ENCODE measurements around the gene FOXO3.
"Not testable (repeated sequence)": the region's sequence is repeated elsewhere in the genome, so short reads cannot be mapped to it uniquely, and the experiment has no call there.

FOXO3 gene

DNA sequence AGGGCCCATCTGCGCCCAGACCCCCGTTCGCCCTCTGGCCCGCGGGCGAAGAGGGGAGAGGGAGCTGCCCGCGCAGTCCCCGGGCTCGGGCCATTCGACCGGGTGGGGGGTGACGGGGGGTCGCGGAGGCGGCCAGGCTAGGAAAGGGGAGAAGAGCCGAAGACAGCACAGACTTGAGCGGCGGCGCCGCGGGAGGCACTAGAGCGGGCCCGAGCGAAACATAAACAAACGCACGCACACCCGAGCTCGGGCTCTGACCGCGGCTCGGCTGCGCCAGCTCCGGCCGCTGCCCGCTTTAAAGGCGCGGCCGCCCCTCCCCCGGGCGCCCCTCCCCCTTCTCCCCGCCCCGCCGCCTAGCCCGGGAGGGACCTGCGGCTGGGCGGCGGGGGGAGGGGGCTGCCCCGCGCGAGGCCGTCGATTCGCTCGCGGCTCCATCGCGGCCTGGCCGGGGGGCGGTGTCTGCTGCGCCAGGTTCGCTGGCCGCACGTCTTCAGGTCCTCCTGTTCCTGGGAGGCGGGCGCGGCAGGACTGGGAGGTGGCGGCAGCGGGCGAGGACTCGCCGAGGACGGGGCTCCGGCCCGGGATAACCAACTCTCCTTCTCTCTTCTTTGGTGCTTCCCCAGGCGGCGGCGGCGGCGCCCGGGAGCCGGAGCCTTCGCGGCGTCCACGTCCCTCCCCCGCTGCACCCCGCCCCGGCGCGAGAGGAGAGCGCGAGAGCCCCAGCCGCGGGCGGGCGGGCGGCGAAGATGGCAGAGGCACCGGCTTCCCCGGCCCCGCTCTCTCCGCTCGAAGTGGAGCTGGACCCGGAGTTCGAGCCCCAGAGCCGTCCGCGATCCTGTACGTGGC, at the start of gene FOXO3:
Gene FOXO3, plus strand, starts transcription at position 455 of the 846 bp plus-strand sequence. Its CDS starts 292 bp downstream, at position 747.
- peak; percentile 61 for DNase-seq (ENCODE audit: low spot score)

DNA sequence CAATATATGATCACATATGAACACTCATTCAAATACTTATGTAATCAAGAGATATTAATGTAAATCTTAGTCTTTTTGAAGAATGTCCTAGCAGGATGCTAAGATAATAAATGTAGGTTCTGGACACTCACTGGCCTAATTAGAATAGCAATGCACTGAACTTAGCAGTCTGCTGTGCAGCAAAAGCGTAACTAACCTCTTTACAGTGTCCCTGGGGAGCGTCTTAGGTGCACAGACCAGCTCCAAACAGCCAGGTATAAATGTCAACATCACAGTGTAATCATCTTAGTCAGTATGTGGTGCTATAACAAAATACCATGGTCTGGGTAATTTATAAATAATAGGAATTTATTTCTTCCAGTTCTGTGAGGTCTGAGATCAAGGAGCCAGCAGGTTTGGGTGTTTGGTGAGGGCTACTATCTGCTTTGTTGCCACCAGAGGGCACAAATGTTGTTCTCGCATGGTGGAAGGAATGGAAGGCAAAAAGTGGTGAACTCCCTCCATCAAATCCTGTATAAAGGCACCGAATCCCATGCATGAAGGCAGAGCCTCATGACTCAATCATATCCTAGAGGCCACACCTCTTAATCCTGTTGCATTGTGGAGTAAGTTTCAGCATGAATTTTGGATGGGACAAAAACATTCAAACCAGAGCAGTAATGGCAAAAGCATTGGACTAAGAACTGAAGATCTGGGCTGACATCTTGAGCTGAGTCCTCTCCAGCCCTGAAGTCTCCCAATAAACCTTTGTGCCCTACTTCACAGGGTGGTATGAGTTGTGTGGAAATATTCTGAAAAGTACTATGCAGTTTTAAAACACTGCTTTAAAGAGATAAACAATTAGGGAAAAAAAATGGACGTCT, 41.8 kb upstream of the FOXO3 start:
- no peak for DNase-seq (ENCODE audit: low spot score)

DNA sequence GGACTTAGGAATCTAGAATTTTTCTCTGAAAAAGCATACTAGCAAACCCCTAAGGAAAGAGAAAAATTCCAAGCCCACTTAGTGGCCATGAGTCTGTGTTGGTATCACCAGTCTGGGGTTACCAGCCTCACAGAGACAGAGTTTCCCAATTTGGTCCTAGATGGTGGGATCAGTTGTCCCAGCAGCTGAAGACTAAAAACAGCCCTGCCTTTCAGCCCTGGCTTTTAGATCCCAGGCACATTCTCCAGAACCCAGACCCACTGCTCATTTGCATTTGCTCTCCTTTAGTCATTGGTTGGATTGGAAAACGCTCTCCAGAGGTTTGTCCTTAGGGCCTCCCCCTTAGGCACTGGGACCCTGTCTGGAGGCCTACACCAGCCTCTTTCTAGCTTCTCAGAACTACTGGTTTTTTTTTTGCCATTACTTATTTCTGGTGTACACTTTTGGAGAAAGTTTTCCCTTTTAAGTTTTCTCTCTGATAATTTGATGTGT, 39.1 kb upstream of the FOXO3 start:
- DNase-seq (ENCODE audit: low spot score), result no peak

DNA sequence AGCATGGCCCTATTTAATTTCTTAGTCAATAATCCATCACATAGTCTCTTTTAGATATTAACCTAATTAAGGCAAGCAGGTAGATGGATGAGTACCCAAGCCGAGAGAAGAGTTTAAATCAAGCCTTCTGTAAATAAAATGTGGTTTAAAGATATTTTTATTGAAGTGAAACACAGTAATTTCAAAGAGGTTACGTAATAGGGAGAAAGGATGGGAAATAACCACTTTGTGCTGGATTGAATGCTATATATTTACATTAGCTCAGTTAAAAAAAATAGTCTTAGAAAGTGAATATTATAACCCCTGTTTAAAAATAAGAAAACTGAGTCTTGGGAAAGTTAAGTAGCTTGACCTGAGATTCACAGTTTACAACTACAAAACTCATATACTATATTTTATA, 37.0 kb upstream of the FOXO3 start:
- no peak for DNase-seq (ENCODE audit: low spot score)

DNA sequence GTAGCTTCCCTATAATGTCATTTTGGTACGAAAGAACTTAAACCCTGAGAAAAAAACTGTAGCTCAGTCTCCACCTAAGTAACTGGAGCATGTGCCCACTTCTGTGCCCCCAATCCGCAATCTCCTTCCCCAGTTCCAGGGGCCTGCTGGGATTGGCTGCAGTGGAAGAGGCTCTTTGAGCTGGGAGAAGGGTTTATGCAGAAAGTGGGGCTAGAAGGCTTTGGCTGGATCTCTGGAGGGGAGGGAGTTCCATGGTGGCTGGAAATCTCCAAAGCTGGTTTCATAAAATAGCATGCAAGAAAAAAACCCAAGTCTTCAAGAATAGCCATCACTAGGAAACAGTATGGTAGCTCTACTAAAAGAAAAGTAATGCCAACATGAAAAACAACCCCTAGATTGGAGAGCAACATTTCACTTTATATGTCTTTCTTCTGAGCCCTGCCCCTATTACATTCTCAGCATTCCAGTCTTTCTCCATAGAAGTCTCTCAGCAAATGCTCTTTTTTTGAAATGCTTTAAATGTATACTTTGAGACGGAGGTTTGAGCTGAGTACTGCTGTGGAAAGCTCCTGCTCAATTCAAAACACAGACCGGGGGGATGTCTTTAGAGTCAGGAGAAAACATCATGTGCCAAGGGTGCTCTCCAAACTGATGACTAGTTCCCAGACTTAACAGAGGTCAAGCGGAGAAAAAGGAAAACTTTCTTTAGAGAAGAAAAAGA, 36.0 kb upstream of the FOXO3 start:
- no peak for DNase-seq (ENCODE audit: low spot score)

DNA sequence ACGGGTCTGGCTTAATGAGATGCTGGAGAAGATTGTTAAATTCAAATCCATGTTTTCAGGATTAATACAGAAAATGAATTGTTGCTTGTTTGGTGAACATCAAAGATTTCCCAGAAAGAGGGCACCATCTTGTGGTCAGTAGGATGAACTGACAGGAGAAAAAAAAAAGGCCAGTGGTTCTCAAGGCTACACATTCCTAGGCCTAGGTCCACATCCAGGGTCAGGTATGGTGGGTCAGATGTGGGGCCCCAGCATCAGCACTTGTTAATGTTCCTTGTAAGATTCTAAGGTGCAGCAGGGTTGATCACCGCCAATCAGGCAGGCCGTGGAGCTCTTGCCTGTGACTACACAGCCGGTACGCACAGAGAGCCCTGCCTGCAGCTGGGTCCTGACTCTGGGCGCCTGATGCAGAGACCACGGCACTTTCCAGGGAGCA, 34.0 kb upstream of the FOXO3 start:
- no peak for DNase-seq (ENCODE audit: low spot score)

DNA sequence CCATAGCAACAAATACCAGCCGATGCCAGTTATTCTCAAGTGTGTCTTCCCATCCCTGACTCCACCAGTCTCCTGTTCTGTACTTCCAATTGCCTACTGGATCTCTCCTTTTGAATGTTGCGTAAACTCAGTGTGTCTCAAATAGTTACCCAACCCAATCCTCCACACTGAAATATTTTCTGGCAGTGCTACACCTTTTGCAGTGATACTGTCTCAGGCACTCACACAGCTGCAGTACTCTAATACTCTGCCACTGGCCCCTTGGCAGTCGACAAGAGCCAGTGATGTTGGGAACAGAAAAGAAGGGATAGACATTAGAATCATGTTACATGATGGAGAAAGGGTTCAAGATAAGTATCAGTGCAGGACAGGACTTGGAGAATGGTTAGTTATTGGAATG, 31.8 kb upstream of the FOXO3 start:
- no peak for DNase-seq (ENCODE audit: low spot score)

DNA sequence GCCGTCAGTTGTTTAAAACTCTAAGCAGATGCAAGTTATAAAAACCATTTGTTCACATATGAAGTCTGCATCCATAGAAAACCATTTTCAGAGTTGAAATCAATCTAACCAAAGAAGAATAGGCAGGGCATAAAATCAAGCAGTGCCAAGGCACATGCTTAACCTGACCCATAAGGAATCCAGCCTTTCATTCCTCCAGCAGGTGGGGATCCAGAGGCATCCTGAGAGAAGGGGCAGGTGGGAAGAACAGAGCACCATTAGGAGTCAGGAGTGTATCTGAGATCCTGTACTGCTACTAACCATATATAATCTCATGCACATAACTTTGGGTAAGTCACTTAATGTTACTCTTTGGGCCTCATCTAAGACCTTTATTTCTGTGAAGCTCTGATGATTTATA, 29.4 kb upstream of the FOXO3 start:
- DNase-seq (ENCODE audit: low spot score), result no peak

DNA sequence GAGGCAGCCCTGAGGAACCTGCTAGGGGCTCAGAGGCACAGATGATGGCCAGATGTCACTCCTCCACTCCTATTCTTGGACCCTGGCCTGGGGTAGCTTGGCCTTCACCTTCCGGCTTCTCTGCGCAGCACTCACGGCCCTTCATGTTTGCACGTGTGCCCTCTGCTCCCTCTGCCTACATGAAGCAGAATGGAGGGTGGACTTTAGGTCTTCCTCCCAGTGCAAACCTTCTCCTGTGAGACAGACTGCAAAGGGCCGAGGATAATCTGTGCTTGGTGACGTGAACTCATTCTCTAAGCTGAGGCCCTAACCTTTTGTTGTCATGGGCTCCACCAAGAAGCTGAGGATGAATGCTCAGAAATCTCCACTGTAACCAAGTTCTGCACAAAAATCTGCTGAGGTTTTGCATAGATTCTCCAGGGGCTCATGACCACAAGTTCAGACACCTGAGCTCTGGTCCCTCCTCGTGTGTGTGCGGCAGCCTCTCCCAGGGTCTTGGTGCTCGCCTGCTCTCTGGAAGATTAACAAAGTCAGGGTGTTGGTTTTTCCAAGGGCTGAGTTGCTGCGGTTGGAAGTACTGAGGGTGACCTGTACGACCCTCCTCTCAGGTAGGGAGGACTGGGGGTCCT, 25.5 kb upstream of the FOXO3 start:
- DNase-seq (ENCODE audit: low spot score), result no peak

DNA sequence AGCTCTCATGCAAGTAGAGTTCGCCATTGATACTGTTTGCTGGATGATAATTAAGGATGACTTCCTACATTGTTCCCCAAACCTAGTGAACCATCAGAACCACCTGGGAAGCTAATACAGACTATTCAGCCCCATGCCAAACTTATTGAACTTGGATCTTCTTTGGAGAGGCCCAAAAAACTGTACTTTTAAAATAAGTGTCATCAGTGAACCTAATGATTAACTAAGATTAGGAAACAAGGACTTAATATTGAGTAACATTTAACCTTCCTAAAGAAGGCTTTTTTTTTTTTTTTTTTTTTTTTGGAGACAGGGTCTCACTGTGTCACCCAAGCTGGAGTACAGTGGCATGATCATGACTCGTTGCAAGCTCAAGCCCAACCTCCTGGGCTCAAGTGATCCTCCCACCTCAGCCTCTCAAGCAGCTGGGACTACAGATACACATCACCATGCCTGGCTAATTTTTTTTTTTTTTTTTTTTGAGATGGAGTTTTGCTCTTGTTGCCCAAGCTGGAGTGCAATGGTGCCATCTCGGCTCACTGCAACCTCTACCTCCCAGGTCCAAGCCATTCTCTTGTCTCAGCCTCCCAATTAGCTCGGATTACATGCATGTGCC, 24.7 kb upstream of the FOXO3 start:
- DNase-seq (ENCODE audit: low spot score), result not testable (repeated sequence)

DNA sequence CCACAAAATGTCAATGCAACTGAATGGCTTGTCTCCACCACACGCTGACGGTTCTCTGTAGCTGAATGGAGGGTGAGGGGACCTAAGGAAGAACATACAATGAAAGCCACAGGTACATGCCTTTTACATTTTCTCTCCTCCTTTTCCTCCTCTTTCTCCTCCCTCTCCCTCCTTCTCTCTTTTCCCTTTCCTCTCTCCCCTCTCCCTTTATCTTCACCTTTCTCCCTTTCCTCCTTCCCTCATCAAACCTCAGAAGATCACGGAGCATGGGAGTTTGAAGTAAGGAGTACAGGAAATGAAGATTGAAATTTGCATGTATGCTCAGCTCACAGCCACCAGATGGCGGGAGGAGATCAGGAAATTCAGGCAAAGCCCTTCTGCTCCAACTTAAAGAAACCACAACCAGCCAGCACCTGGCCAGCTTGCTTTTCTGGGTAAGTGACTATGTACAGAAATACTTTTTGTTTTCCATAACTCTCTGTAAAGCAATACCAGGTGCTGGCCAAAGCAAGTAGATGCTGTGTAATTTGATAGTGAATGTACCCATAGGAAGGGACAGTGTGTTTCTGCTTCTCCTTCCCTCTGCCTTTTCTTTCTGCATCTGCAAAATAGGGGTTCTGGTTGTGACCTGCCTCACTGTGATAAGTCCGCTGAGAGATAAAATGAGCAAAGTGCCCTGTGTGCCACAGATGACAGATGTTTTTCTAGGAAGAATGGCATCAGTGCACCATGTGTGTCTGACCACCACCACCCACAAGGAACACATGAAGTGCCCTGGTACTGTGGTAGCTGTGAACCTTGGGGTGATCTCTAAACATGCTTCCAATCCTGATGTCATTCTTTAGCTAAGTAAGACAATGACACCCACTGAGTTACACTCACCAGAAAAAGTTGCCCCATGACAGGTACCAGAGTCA, 18.6 kb upstream of the FOXO3 start:
- DNase-seq (ENCODE audit: low spot score), result peak; percentile 74

DNA sequence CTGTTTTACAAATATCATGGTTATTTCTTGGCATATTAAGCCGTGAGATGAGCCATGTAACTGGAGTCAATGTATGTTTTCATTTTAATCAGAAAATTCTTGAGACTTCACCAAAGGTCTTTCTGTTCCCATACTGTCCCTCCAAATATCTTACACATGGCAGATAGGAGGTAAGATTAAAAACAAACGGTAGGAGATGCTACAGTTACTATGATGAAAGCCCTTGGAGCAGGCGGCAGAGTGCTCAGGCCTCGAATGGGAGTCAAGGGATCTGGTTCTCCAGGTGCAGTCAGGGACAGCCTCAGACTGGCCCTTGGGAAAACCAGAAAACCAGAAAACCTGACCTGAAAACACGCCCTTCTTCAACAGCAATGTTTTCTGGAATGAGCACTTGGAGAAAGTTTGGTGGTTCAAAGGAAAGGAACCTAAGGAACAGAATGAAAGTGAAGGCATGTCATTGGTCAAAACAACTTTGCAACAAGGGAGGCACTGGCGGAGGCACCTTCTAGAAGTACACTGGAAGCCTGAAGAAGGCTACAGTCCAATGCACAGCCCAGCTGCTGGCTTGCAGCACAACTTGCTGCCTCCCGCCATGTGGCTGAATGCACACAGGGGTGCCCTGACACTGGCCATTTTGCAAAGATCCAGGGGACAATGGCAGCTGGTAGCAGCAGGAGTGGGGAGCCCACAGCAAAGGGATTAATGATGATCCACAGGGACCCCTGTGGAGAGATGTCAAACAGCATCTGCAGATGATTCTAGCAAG, 17.4 kb upstream of the FOXO3 start:
- DNase-seq (ENCODE audit: low spot score), result no peak

DNA sequence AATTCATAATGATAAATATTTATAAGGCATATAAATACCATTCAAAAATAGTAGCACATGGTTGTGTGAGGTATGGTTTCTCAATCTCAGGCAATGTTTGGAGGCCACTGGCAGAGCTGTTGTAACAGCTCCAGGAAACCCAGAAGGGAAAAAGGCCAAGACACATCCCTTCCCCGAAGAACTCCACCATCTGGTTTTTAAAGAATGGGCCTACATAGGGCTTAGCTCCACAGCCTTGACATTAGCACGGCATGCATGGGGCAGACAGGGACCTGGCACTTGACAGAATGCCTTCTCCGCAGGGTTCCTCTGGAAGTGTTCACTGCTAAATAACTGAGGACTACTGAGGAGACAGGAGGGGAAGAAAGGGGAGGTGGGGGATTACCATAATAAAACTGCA, 16.1 kb upstream of the FOXO3 start:
- no peak for DNase-seq (ENCODE audit: low spot score)

DNA sequence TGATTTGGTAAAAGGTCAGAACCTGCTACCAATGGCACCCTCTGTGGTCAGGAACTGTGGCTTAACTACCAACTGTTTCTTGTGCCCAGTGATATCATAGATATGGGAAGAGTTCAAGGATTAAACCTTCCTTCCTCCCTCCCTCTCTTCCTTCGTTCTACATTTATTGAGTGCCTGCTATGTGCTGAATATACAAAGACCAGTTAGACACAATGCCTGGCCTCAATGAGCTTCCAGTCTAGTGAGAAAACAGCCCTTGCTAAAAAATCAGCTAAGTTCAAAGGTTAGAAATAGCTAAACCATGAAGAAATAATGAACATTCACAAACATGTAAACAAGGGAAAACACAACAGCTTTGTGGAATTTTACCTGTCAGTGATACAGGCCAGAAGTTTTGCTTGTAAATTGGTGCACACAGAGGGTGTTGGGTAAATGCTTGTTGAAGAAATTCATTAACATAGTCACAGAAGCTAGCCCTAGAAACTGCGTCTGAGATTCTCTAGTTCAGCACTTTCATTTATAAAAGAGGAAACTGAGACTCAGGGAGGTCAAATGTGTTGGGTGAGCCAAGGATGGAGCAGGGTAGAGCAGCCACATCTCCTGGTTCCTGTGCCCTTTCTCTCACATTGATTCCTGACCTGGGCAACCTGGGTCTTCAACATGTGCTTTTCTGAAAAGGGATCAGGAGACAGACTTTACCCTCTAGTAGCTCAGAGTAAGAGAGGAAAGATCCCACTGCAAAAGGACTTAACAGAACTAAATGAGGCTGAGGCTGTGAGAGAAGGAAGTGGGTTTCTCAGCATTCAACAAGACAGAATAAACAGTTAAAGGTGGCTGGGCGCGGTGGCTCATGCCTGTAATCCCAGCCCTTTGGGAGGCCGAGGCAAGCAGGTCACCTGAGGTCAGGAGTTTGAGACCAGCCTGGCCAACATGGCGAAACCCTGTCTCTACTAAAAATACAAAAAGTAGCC, 14.4 kb upstream of the FOXO3 start:
- DNase-seq (ENCODE audit: low spot score), result no peak

DNA sequence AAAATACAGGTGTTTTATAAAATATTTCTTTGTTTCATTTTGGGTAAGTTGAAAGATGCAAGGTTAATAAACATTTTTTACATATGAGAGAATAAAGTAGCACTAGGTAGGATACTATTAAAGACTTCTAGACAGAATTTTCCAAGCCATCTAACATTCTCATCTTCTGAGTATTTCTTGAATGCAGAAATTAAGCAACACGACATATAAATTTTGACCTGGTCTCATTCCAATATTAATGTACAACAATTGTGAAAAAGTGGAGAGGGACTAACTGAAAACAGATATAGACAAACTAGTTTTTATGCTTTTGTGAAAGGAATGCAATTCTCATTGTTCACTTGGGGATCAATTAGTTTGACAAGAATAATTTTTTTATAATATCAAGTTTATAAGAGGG, 11.5 kb upstream of the FOXO3 start:
- DNase-seq (ENCODE audit: low spot score), result no peak

DNA sequence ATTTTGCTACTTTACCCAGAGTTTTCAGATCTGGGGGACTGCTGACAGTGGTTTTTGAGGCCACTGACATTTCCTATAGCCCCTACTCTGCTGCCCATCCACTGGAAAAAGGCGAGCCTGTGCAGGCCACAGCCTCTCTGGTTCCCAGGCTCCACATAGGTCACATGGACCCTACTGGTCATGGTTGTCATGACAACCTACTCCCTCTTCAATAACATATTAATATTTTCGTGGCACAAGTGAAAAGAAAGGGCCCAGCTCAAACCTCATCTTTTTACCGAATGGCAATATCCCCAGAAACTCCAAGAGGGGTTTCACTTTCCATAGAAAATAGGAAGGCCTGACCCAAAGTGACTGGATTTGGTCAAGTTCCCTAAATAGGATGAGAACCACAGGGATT, 11.0 kb upstream of the FOXO3 start:
- DNase-seq (ENCODE audit: low spot score), result no peak

DNA sequence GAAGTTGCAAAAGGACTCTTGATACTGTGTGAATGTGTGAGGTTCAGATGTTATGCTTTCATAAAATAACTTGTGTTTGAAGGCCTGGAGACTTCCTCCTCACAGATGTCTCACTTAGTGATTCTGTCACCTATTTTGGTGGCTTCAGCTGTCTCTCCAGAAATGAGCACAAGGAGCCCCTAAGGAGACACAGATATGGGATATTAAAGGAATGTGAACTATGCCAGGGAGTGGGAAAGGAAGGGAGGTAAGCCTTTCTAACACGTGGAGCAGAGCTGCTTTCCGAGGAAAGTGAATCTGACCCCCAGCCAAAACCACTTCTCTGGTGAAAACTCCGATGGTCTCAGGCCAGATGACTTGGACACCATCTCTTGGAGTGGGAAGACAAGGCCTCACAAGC, 10.5 kb upstream of the FOXO3 start:
- DNase-seq (ENCODE audit: low spot score), result no peak

DNA sequence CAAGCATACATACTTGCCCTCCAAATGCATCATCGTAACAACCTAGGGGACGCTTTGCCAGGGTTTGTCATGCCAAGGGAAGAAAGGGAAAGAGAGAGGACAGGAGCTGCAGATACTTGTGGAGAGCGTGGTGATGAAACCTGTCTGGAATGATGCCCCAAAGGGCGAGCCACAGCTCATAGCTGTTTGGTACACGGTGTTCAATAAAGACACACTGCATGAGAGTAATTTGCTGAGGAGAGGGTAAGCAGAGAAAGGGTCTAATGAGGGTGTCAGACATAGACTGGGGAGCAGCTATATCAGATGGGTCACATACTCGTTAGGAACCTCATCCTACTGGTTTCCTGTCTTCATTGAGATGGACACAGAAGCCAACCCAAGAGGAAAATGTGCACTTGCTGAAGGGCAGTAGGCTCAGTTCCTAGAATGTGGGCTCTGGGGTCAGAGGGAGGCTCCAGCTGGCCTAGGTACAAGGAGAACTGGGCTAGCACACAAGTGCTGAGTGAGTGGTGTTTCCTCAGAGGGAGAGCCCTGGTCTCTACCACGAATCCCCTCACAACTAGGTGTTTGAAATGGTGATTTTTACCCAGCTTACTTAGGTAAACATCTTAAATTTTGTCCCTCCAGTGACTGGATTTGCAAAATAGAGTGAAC, 5.2 kb upstream of the FOXO3 start:
- DNase-seq (ENCODE audit: low spot score), result no peak
